NB4 (cell line): ENCODE data around the gene LRMDA.

Experiments used
- CTCF ChIP-seq: IDR thresholded peaks from one replicate; pipeline ENCODE4 v1.5.1; 2012; ENCODE audit warnings: low read depth, low read length
- MYC ChIP-seq: IDR thresholded peaks from 2 replicates; pipeline ENCODE4 v1.6.1; 2011; ENCODE audit warnings: low read depth, low read length
- POLR2A ChIP-seq: IDR thresholded peaks from 2 replicates; pipeline ENCODE4 v1.6.1; 2011; ENCODE audit warnings: mild to moderate bottlenecking; ENCODE audit not compliant: insufficient read length; ENCODE audit errors: extremely low read depth

GRCh38 chr10:75407713-75408508, 23.5 kb upstream of the LRMDA start:
- TF ChIP-seq CTCF (peak; percentile 0), POLR2A (no peak), MYC (no peak)
